ENCODE results near the gene UBASH3B.

The UBASH3B gene

GRCh38 chr11:122664188-122664587 lies 8.7 kb downstream of the UBASH3B start:
- Histone ChIP-seq H3K4me1 (ENCODE audit: control insufficient read depth, insufficient read depth, low read length) (no peaks in the 10 kb centered on the region), H3K4me3 (ENCODE audit: low read length) (no peak overlapping the region), H3K9ac (ENCODE audit: low read length) (no peak overlapping the region), H3K27me3 (replicated peaks; ENCODE audit: control insufficient read depth, insufficient read depth, low read length) (no peaks in the 10 kb centered on the region), H3K36me3 (ENCODE audit: control insufficient read depth, insufficient read depth, low read length, severe bottlenecking) (peaks cover 3% of the 10 kb centered on the region), H3K9me3 (ENCODE audit: control insufficient read depth, low read length) (no peaks in the 10 kb centered on the region)
- DNase-seq (ENCODE audit: low read depth), result no peak

DNA sequence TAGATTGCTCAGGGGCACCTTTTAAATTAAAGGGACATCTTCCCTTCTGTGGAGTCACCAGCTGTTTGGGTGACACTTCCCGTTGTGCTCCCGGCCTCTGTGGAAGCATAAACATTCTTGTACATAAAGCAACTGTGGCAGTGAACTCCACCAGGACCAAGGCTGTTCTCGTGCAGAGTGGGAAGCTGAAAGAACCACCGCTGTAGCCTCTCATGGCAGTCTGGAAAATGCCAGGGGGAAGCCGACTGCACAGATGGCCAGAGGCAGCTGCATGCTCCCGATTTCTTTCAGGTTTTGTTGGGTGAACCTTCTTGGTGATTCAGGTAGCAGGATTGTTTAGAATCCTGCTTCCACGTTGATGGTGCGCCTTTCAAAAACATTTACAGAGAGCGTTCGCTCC lies 10.3 kb downstream of the UBASH3B start:
- peaks cover 6% of the 10 kb centered on the region for H3K36me3 ChIP-seq (ENCODE audit: control insufficient read depth, insufficient read depth, low read length, severe bottlenecking)
- DNase-seq (ENCODE audit: low read depth), result peak; percentile 52
- H3K4me3 ChIP-seq (ENCODE audit: low read length), result no peak overlapping the region
- no peaks in the 10 kb centered on the region for H3K9me3 ChIP-seq (ENCODE audit: control insufficient read depth, low read length)
- H3K4me1 ChIP-seq (ENCODE audit: control insufficient read depth, insufficient read depth, low read length), result no peaks in the 10 kb centered on the region
- no peak overlapping the region for H3K9ac ChIP-seq (ENCODE audit: low read length)
- H3K27me3 ChIP-seq (replicated peaks; ENCODE audit: control insufficient read depth, insufficient read depth, low read length), result no peaks in the 10 kb centered on the region

GRCh38 chr11:122666743-122667142 lies 11.2 kb downstream of the UBASH3B start:
- H3K36me3 ChIP-seq (ENCODE audit: control insufficient read depth, insufficient read depth, low read length, severe bottlenecking), result peaks cover 6% of the 10 kb centered on the region
- no peak overlapping the region for H3K4me3 ChIP-seq (ENCODE audit: low read length)
- H3K9ac ChIP-seq (ENCODE audit: low read length), result no peak overlapping the region
- H3K9me3 ChIP-seq (ENCODE audit: control insufficient read depth, low read length), result no peaks in the 10 kb centered on the region
- no peaks in the 10 kb centered on the region for H3K27me3 ChIP-seq (replicated peaks; ENCODE audit: control insufficient read depth, insufficient read depth, low read length)
- no peak for DNase-seq (ENCODE audit: low read depth)
- H3K4me1 ChIP-seq (ENCODE audit: control insufficient read depth, insufficient read depth, low read length), result no peaks in the 10 kb centered on the region

DNA sequence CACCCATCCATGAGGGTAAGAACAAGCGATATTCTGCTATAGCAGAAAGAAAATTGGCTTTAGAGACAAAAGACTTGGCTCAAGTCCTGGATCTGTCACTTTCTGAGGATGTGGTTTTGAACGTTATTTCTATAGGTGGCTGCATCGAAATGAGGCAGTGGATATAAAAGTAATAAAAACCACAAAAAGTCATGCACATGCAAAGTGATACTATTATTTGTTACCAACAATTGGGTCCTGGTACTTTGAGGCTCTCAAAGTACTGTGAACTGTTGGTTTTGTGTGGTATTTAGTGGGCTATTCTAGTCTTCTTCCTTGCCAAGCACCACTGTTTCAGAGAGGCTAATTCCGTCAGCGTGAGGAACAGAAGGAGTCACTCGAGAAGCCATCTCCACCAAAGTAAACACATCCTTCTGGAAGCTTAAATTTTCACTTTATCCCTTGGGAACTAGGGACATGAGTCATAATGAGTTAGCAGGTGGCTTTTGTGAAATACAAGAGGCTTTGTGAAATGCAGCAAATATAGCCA lies 13.1 kb downstream of the UBASH3B start:
- Histone ChIP-seq H3K4me1 (ENCODE audit: control insufficient read depth, insufficient read depth, low read length) (no peaks in the 10 kb centered on the region), H3K9ac (ENCODE audit: low read length) (no peak overlapping the region), H3K27me3 (replicated peaks; ENCODE audit: control insufficient read depth, insufficient read depth, low read length) (no peaks in the 10 kb centered on the region), H3K36me3 (ENCODE audit: control insufficient read depth, insufficient read depth, low read length, severe bottlenecking) (peaks cover 6% of the 10 kb centered on the region), H3K4me3 (ENCODE audit: low read length) (no peak overlapping the region), H3K9me3 (ENCODE audit: control insufficient read depth, low read length) (no peaks in the 10 kb centered on the region)
- DNase-seq (ENCODE audit: low read depth), result peak; percentile 42

- Histone ChIP-seq H3K36me3 (ENCODE audit: control insufficient read depth, insufficient read depth, low read length, severe bottlenecking) (peaks cover 6% of the 10 kb centered on the region), H3K4me3 (ENCODE audit: low read length) (no peak overlapping the region)
- DNase-seq (ENCODE audit: low read depth), result no peak
Observed at GRCh38 chr11:122670131-122670530, 14.6 kb downstream of the UBASH3B start.

GRCh38 chr11:122671400-122671891 lies 15.9 kb downstream of the UBASH3B start:
- peaks cover 6% of the 10 kb centered on the region for H3K36me3 ChIP-seq (ENCODE audit: control insufficient read depth, insufficient read depth, low read length, severe bottlenecking)
- no peak overlapping the region for H3K4me3 ChIP-seq (ENCODE audit: low read length)
- no peak for DNase-seq (ENCODE audit: low read depth)
- no peak overlapping the region for H3K9ac ChIP-seq (ENCODE audit: low read length)
- H3K4me1 ChIP-seq (ENCODE audit: control insufficient read depth, insufficient read depth, low read length), result no peaks in the 10 kb centered on the region
- no peaks in the 10 kb centered on the region for H3K27me3 ChIP-seq (replicated peaks; ENCODE audit: control insufficient read depth, insufficient read depth, low read length)
- H3K9me3 ChIP-seq (ENCODE audit: control insufficient read depth, low read length), result no peaks in the 10 kb centered on the region

More at GRCh38 chr11:122670131-122670530, 14.6 kb downstream of the UBASH3B start:
- H3K9ac ChIP-seq (ENCODE audit: low read length), result no peak overlapping the region
- no peaks in the 10 kb centered on the region for H3K27me3 ChIP-seq (replicated peaks; ENCODE audit: control insufficient read depth, insufficient read depth, low read length)
- no peaks in the 10 kb centered on the region for H3K9me3 ChIP-seq (ENCODE audit: control insufficient read depth, low read length)
- H3K4me1 ChIP-seq (ENCODE audit: control insufficient read depth, insufficient read depth, low read length), result no peaks in the 10 kb centered on the region

GRCh38 chr11:122672892-122673291 lies 17.4 kb downstream of the UBASH3B start:
- H3K9me3 ChIP-seq (ENCODE audit: control insufficient read depth, low read length), result no peaks in the 10 kb centered on the region
- H3K4me1 ChIP-seq (ENCODE audit: control insufficient read depth, insufficient read depth, low read length), result no peaks in the 10 kb centered on the region
- no peak overlapping the region for H3K4me3 ChIP-seq (ENCODE audit: low read length)
- no peak overlapping the region for H3K9ac ChIP-seq (ENCODE audit: low read length)
- no peak for DNase-seq (ENCODE audit: low read depth)
- H3K36me3 ChIP-seq (ENCODE audit: control insufficient read depth, insufficient read depth, low read length, severe bottlenecking), result peaks cover 3% of the 10 kb centered on the region
- no peaks in the 10 kb centered on the region for H3K27me3 ChIP-seq (replicated peaks; ENCODE audit: control insufficient read depth, insufficient read depth, low read length)

GRCh38 chr11:122673701-122674100 lies 18.2 kb downstream of the UBASH3B start:
- H3K36me3 ChIP-seq (ENCODE audit: control insufficient read depth, insufficient read depth, low read length, severe bottlenecking), result peaks cover 3% of the 10 kb centered on the region

GRCh38 chr11:122676638-122677037 lies 21.1 kb downstream of the UBASH3B start:
- Histone ChIP-seq H3K4me1 (ENCODE audit: control insufficient read depth, insufficient read depth, low read length) (peaks cover 9% of the 10 kb centered on the region), H3K27me3 (replicated peaks; ENCODE audit: control insufficient read depth, insufficient read depth, low read length) (no peaks in the 10 kb centered on the region), H3K9ac (ENCODE audit: low read length) (no peak overlapping the region), H3K4me3 (ENCODE audit: low read length) (no peak overlapping the region), H3K9me3 (ENCODE audit: control insufficient read depth, low read length) (no peaks in the 10 kb centered on the region), H3K36me3 (ENCODE audit: control insufficient read depth, insufficient read depth, low read length, severe bottlenecking) (no peaks in the 10 kb centered on the region)
- no peak for DNase-seq (ENCODE audit: low read depth)

More at GRCh38 chr11:122673701-122674100, 18.2 kb downstream of the UBASH3B start:
- Histone ChIP-seq H3K27me3 (replicated peaks; ENCODE audit: control insufficient read depth, insufficient read depth, low read length) (no peaks in the 10 kb centered on the region), H3K9me3 (ENCODE audit: control insufficient read depth, low read length) (no peaks in the 10 kb centered on the region), H3K9ac (ENCODE audit: low read length) (no peak overlapping the region), H3K4me3 (ENCODE audit: low read length) (no peak overlapping the region), H3K4me1 (ENCODE audit: control insufficient read depth, insufficient read depth, low read length) (no peaks in the 10 kb centered on the region)
- DNase-seq (ENCODE audit: low read depth), result peak; percentile 62

DNA sequence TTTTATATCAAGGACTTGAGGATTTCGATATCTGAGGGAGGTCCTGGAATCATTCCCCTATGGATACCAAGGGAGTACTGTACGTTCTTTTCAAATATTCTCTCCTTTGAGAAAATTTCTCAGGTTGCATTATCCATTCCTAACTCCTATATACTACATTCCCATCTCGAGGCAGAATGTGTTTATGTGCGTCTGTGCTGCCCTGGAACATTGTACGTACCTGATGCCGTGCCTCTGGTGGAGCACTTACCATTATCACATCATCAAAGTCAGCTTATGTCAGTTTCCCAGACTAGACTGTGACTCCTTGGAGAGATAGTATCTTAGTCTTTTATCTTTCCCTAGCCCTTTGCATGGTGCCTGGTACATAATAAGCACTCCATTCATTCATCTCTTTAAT lies 21.7 kb downstream of the UBASH3B start:
- Histone ChIP-seq H3K9me3 (ENCODE audit: control insufficient read depth, low read length) (no peaks in the 10 kb centered on the region), H3K9ac (ENCODE audit: low read length) (no peak overlapping the region)

DNA sequence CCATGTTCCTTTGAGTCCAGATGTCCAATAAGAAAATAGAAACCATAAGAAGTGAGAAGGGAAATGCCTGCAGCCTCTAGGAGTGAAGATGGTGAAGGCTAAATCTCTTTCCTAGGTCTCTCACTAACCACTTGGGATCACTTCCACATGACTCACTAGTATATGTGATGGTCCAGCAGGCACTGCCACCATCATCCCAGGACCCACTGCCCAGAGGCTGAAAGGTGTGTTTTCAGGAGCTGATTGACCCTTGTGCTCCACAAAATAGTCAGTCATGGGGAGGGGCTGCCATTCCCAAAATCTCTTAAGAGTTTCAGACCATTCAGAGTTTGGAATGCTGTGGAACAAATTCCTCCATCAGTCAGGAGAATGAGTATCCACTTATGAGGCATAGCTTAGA lies 22.9 kb downstream of the UBASH3B start:
- no peaks in the 10 kb centered on the region for H3K36me3 ChIP-seq (ENCODE audit: control insufficient read depth, insufficient read depth, low read length, severe bottlenecking)
- no peak overlapping the region for H3K4me3 ChIP-seq (ENCODE audit: low read length)
- peaks cover 12% of the 10 kb centered on the region for H3K4me1 ChIP-seq (ENCODE audit: control insufficient read depth, insufficient read depth, low read length)
- H3K27me3 ChIP-seq (replicated peaks; ENCODE audit: control insufficient read depth, insufficient read depth, low read length), result no peaks in the 10 kb centered on the region
- no peak for DNase-seq (ENCODE audit: low read depth)
- no peaks in the 10 kb centered on the region for H3K9me3 ChIP-seq (ENCODE audit: control insufficient read depth, low read length)
- H3K9ac ChIP-seq (ENCODE audit: low read length), result no peak overlapping the region

More for the DNA sequence above, 21.7 kb downstream of the UBASH3B start:
- Histone ChIP-seq H3K4me3 (ENCODE audit: low read length) (no peak overlapping the region), H3K27me3 (replicated peaks; ENCODE audit: control insufficient read depth, insufficient read depth, low read length) (no peaks in the 10 kb centered on the region), H3K36me3 (ENCODE audit: control insufficient read depth, insufficient read depth, low read length, severe bottlenecking) (no peaks in the 10 kb centered on the region), H3K4me1 (ENCODE audit: control insufficient read depth, insufficient read depth, low read length) (peaks cover 12% of the 10 kb centered on the region)
- DNase-seq (ENCODE audit: low read depth), result no peak

DNA sequence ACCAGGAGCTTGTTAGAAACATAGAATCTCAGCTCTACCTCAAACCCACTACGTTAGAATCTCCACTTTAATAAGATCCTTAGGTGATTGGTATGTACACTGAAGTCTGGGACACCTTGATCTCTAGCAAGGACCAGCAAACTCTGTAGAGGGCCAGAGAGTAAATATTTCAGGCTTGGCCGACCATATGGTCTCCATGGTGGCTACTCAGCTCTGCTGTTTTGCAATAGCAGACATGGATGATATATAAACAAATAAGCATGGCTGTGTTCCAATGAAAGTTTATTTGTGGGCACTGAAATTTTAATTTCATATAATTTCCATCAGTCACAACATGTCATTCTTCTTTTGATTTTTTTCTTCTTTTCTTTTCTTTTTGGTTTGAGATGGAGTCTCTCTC lies 23.9 kb downstream of the UBASH3B start:
- H3K4me1 ChIP-seq (ENCODE audit: control insufficient read depth, insufficient read depth, low read length), result peaks cover 12% of the 10 kb centered on the region
- H3K36me3 ChIP-seq (ENCODE audit: control insufficient read depth, insufficient read depth, low read length, severe bottlenecking), result no peaks in the 10 kb centered on the region
- H3K27me3 ChIP-seq (replicated peaks; ENCODE audit: control insufficient read depth, insufficient read depth, low read length), result no peaks in the 10 kb centered on the region
- H3K9me3 ChIP-seq (ENCODE audit: control insufficient read depth, low read length), result no peaks in the 10 kb centered on the region
- no peak for DNase-seq (ENCODE audit: low read depth)
- H3K4me3 ChIP-seq (ENCODE audit: low read length), result no peak overlapping the region
- no peak overlapping the region for H3K9ac ChIP-seq (ENCODE audit: low read length)

Data from adipocyte (in vitro differentiated cells).